Neural progenitor cell (in vitro differentiated cells): ENCODE data around the gene NT5DC2.

ENCODE experiments used
- EZH2 ChIP-seq: fragments of 200-600 bp; sonication (generic); IDR thresholded peaks from 2 replicates; pipeline ENCODE4 v1.6.1; 2017; ENCODE audit warnings: antibody characterized with exemption, mild to moderate bottlenecking, moderate library complexity
- TF ChIP-seq, protein P1 (sequence below): fragments of 200-600 bp; sonication (generic); IDR thresholded peaks from 2 replicates; pipeline ENCODE4 v1.5.1; 2017; ENCODE audit warnings: antibody characterized with exemption, mild to moderate bottlenecking

DNA sequence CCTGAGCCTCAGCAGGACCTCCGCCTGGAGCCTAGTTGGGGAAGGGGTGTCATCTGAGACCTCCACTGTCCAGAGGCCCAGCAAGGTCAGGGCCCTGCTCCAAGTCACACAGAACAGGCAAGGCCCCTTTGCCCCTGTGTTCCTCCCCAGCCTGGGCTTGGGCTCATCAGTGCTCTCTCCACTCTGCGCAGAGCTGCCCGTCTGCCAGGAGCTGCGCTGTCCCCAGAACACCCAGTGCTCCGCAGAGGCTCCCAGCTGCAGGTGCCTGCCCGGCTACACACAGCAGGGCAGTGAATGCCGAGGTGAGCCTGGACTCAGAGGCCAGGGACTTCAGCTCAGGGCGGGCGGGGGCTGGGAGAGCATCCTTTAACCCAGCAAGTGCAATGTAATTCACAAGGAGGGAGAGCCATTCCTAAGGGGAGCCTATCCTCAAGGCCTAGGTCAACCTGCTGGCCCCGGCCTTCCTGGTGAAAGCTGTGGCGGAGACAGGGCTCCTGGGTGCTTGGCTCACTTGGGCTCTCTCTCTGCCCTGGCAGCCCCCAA lies 30.8 kb downstream of the NT5DC2 start:
- TF ChIP-seq EZH2, result no peak
- TF ChIP-seq, protein P1, sequence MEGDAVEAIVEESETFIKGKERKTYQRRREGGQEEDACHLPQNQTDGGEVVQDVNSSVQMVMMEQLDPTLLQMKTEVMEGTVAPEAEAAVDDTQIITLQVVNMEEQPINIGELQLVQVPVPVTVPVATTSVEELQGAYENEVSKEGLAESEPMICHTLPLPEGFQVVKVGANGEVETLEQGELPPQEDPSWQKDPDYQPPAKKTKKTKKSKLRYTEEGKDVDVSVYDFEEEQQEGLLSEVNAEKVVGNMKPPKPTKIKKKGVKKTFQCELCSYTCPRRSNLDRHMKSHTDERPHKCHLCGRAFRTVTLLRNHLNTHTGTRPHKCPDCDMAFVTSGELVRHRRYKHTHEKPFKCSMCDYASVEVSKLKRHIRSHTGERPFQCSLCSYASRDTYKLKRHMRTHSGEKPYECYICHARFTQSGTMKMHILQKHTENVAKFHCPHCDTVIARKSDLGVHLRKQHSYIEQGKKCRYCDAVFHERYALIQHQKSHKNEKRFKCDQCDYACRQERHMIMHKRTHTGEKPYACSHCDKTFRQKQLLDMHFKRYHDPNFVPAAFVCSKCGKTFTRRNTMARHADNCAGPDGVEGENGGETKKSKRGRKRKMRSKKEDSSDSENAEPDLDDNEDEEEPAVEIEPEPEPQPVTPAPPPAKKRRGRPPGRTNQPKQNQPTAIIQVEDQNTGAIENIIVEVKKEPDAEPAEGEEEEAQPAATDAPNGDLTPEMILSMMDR, result no peak
